ENCODE data around the gene PARD3. TPM values are rescaled to one million over a fixed set of nuclear protein-coding genes. Genes with fewer than 3 reads are reported as not detected.

The PARD3 gene
- total RNA-seq, 1 donor from 2014 or later = 97.8 TPM

DNA sequence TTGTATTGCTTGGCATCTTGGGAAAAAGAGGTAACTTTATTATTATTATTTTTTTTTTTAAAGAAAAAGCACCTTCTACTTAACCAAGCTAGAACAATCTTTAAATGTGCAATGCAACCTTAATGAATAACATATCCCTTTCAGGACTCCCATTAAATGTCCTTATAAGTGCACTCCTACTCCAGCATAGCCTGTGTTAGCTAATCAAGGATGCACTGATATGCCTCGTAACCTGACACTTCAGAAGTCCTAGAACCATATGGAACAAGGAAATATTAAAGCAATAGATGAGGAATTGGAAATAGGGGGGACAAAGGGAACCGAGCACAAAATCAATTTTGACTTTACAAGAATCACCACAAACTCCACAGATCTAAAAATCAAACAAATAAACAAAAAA, 522.4 kb downstream of the PARD3 start:
- TF ChIP-seq, protein P1, sequence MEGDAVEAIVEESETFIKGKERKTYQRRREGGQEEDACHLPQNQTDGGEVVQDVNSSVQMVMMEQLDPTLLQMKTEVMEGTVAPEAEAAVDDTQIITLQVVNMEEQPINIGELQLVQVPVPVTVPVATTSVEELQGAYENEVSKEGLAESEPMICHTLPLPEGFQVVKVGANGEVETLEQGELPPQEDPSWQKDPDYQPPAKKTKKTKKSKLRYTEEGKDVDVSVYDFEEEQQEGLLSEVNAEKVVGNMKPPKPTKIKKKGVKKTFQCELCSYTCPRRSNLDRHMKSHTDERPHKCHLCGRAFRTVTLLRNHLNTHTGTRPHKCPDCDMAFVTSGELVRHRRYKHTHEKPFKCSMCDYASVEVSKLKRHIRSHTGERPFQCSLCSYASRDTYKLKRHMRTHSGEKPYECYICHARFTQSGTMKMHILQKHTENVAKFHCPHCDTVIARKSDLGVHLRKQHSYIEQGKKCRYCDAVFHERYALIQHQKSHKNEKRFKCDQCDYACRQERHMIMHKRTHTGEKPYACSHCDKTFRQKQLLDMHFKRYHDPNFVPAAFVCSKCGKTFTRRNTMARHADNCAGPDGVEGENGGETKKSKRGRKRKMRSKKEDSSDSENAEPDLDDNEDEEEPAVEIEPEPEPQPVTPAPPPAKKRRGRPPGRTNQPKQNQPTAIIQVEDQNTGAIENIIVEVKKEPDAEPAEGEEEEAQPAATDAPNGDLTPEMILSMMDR (conservative IDR thresholded peaks at IDR 0.05; ENCODE audit: low read depth, low read length) = no peak
- DNase-seq (ENCODE audit: low read depth) = no peak
- no peak overlapping the region for H3K4me3 ChIP-seq (ENCODE audit: low read depth, low read length)

DNA sequence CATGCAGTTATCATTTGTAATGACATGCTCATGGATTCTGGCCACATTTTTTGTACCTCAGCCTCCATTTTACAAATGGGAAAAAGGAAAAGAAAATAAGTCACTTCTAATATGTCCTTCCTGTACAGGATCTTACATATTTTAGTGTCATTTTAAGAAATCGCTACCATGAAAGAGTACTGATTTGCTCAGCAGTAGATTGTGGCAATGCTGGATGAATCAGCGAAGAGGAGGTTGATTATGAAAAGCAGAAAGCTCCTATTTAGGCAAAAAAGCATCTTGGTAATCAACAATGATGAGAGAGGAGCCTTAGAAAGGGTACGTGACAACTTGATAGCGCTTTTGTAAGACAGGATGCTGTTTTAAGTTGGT, 522.9 kb downstream of the PARD3 start:
- DNase-seq (ENCODE audit: low read depth) = no peak
- TF ChIP-seq, protein P1 (conservative IDR thresholded peaks at IDR 0.05; ENCODE audit: low read depth, low read length) = no peak
- no peak overlapping the region for H3K4me3 ChIP-seq (ENCODE audit: low read depth, low read length)

DNA sequence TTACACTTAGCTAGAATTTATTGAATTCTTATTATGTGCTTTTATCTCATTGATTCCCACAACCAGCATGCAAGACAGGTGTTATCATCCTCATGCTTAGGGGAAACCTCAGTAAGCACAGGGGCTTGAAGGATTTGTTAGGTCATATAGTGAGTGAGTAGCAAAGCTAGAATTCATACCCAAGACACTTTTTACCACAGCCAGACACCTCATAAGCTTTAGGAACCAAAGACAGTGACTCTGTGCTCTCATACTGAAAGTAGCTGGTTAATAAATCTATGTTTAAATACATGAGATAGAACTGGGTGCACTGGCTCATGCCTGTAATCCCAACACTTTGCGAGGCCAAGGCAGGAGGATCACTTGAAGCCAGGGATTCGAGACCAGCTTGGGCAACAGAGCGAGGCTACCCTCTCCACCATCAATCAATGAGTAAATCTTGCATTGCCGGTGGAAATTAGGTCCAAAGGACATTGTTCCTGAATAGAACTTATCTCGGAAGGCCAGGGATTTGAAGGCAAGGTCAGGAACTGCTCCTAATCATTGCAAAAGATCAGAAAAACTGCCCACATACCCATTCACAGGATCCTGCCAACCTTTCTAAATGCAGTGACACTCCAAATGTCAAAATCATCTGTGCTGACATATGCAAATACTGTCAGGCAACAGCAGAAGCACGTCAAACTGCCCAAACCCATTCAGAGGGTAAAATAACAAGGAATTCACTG, 523.5 kb downstream of the PARD3 start:
- DNase-seq (ENCODE audit: low read depth) = no peak
- TF ChIP-seq, protein P1 (conservative IDR thresholded peaks at IDR 0.05; ENCODE audit: low read depth, low read length) = no peak
- no peak overlapping the region for H3K4me3 ChIP-seq (ENCODE audit: low read depth, low read length)

DNA sequence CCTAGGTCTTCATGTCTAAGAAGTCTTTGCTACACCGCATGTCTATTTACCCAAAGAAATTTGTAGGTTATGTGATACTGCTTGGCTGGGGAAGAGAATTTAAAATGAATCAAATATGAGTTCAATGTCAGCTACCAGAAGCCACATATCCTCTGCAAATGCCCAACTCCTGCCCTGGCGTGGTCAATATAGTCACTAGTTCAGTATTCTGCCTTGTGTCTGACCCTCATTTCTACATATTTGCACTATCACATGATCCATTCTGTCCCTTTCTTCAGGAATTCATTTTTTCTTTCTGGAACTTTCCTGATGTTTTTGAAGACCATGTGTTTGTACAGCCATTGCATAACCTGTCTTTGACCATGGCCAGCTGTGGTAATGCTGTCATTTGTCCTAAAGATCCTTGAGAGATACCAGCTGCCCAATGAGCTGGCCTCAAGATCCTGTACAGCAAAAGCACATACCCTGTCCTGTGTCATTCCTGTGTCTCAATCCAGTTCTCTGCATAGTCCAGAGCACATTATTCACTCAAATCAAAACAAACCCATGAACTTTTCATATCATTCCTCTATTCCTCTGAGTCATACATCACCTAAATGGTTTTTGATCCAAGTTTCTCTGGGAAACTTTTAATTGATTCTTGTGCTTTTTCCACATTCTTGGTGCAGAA, 524.5 kb downstream of the PARD3 start:
- H3K4me3 ChIP-seq (ENCODE audit: low read depth, low read length) = no peak overlapping the region
- peak; percentile 52 for DNase-seq (ENCODE audit: low read depth)
- TF ChIP-seq, protein P1 (conservative IDR thresholded peaks at IDR 0.05; ENCODE audit: low read depth, low read length) = no peak

DNA sequence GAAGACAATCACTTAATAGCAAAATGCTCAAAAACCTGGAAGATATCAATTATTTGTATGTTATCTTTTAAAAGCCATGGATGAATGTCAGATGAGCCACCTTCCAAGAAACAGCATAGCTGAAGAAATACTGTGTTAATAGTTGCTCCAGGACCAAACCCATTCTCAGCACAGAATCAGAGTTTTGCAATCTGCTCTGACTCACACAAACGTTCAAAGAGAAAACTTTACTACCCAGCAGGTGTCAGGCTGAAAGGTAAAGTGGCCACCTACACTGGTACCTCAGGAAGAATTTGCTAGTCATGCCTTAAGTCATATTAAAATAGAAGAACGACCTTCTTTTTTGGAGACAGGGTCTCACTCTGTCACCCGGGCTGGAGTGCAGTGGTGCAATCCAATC, 526.5 kb downstream of the PARD3 start:
- TF ChIP-seq, protein P1 (conservative IDR thresholded peaks at IDR 0.05; ENCODE audit: low read depth, low read length) = peak; percentile 3
- peak; percentile 46 for DNase-seq (ENCODE audit: low read depth)
- H3K4me3 ChIP-seq (ENCODE audit: low read depth, low read length) = no peak overlapping the region

DNA sequence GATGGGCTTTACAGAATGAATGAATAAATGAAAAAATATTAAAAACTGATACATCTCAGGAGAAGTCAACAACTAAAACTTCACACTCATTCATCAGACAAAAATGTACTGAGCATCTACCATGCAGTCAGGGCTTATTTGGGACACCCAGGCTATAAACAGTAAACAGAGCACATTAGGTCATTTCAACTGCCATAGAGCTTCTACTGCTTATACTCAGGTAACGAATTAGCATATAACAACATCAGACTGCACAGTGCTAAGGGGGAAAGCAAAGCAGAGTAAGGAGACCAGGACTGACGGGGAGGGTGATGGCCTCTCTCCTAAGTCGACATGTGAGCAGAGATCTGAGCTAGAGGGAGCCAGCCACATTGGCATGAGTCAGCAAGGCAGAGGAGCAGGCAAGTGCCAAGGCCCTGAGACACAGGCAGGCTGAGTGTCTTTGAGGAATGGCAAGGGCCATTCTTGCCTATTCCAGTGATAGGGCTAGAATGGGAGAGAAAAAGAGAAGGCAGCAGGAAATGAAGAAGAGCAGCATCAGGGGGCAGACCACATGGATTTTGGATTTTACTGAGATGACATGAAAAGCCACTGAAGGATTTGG, 528.9 kb downstream of the PARD3 start:
- DNase-seq (ENCODE audit: low read depth) = no peak
- TF ChIP-seq, protein P1 (conservative IDR thresholded peaks at IDR 0.05; ENCODE audit: low read depth, low read length) = no peak
- no peak overlapping the region for H3K4me3 ChIP-seq (ENCODE audit: low read depth, low read length)
